Fibroblast of lung (primary cell): ENCODE data around the gene LCNL1. TPM values are rescaled to one million over a fixed set of nuclear protein-coding genes. Genes with fewer than 3 reads are reported as not detected.

Source experiments
- DNase-seq, 2 donors: peaks; one replicate each; pipeline versions ENCODE4 v3.0.0 to v3.0.0-alpha.2; 2010; ENCODE audit warnings: low read depth in 2 of 2
- H2AFZ ChIP-seq: 2 replicates; pipeline ENCODE4 v1.5.1; 2012; ENCODE audit warnings: low read length, control low read depth, inconsistent platforms
- H3K27ac ChIP-seq: 2 replicates; pipeline ENCODE4 v1.5.1; 2011; ENCODE audit warnings: low read length, control low read depth; ENCODE audit not compliant: insufficient read depth
- H3K27me3 ChIP-seq: 2 replicates; pipeline ENCODE4 v1.5.1; 2011; ENCODE audit warnings: mild to moderate bottlenecking, low read length; ENCODE audit not compliant: control insufficient read depth, insufficient read depth
- H3K36me3 ChIP-seq: 2 replicates; pipeline ENCODE4 v1.5.1; 2011; ENCODE audit warnings: low read length; ENCODE audit not compliant: control insufficient read depth, insufficient read depth
- H3K4me1 ChIP-seq: 2 replicates; pipeline ENCODE4 v1.5.1; 2011; ENCODE audit warnings: low read length; ENCODE audit not compliant: control insufficient read depth, insufficient read depth; ENCODE audit errors: extremely low read depth
- H3K4me2 ChIP-seq: 2 replicates; pipeline ENCODE4 v1.5.1; 2011; ENCODE audit warnings: low read length, control low read depth; ENCODE audit not compliant: insufficient read depth; ENCODE audit errors: extremely low read depth
- H3K4me3 ChIP-seq, 4 experiments: fragments of 200-600 bp in 1 of 4; sonication (generic) in 1 of 4; replicated peaks in 1 of 4; 2 replicates each; pipeline ENCODE4 v1.5.1; 2011 to 2016; ENCODE audit warnings: low read length in 4 of 4, low read depth in 3 of 4, mild to moderate bottlenecking in 3 of 4, control low read depth in 2 of 4, inconsistent platforms in 1 of 4, mixed read lengths in 1 of 4; ENCODE audit not compliant: insufficient read depth in 1 of 4; ENCODE audit errors: control extremely low read depth in 1 of 4
- H3K79me2 ChIP-seq: 2 replicates; pipeline ENCODE4 v1.5.1; 2012; ENCODE audit warnings: mild to moderate bottlenecking, low read length, inconsistent platforms; ENCODE audit not compliant: control insufficient read depth, insufficient read depth
- H3K9ac ChIP-seq: 2 replicates; pipeline ENCODE4 v1.5.1; 2011; ENCODE audit warnings: mild to moderate bottlenecking, low read length, control low read depth; ENCODE audit not compliant: insufficient read depth
- H3K9me3 ChIP-seq: 2 replicates; pipeline ENCODE4 v1.5.1; 2012; ENCODE audit warnings: low read depth, low read length; ENCODE audit not compliant: control insufficient read depth, insufficient read depth
- H4K20me1 ChIP-seq: 2 replicates; pipeline ENCODE4 v1.5.1; 2011; ENCODE audit warnings: low read length; ENCODE audit not compliant: control insufficient read depth, insufficient read depth; ENCODE audit errors: extremely low read depth
- CTCF ChIP-seq, 2 donors: IDR thresholded peaks in 1 of 2; conservative IDR thresholded peaks in 1 of 2; 1 replicate in 1 of 2; 2 replicates in 1 of 2; pipeline ENCODE4 v1.5.1; 2011 to 2012; ENCODE audit warnings: low read length in 2 of 2, control low read depth in 1 of 2, inconsistent platforms in 1 of 2, low read depth in 1 of 2, mild to moderate bottlenecking in 1 of 2
- EZH2 ChIP-seq: IDR thresholded peaks from 2 replicates; pipeline ENCODE4 v1.5.1; 2012; ENCODE audit warnings: low read length, control low read depth, mild to moderate bottlenecking; ENCODE audit errors: missing control alignments
- polyA plus RNA-seq, 2 donors: library from polyadenylated mRNA; depleted of rRNA in 1 of 2; stranded (reverse) in 1 of 2; unstranded in 1 of 2; fragments of >200 nt; gene quantifications; 2 replicates each; pipeline ENCODE4 v1.2.1, GENCODE V29; 2011 to 2012; ENCODE audit warnings: missing spikeins in 1 of 2
- total RNA-seq: library from RNA; depleted of rRNA; stranded (reverse); fragments of >200 nt; gene quantifications from 2 replicates; pipeline ENCODE4 v1.2.1, GENCODE V29; 2014

LCNL1 gene
- total and polyA plus RNA-seq, 2 donors (not counting 1 experiment from before 2014, with no cell fraction given): 1.4 to 6.3 TPM

GRCh38 chr9:136968333-136969127 is 14.3 kb upstream of the LCNL1 start:
- no peak for TF ChIP-seq EZH2
- TF ChIP-seq CTCF (conservative IDR thresholded peaks at IDR 0.05 in 1 of 2, IDR thresholded peaks at IDR 0.05 in 1 of 2; ENCODE audit: low read depth in 1 of 2, low read length in 2 of 2): no peak
- no peak overlapping the region for H3K4me2 ChIP-seq
- H3K9ac ChIP-seq: no peak overlapping the region
- H3K36me3 ChIP-seq: no peaks in the 10 kb centered on the region
- no peak overlapping the region for H3K4me3 ChIP-seq
- no peak overlapping the region for H3K27ac ChIP-seq
- peaks cover 4% of the 10 kb centered on the region for H3K27me3 ChIP-seq
- H3K79me2 ChIP-seq: no peaks in the 10 kb centered on the region
- no peak overlapping the region for H2AFZ ChIP-seq
- no peaks in the 10 kb centered on the region for H4K20me1 ChIP-seq
- DNase-seq: no peak
- no peaks in the 10 kb centered on the region for H3K4me1 ChIP-seq
- H3K9me3 ChIP-seq: no peaks in the 10 kb centered on the region

GRCh38 chr9:136969150-136969549 is 13.6 kb upstream of the LCNL1 start:
- TF ChIP-seq CTCF (conservative IDR thresholded peaks at IDR 0.05 in 1 of 2, IDR thresholded peaks at IDR 0.05 in 1 of 2; ENCODE audit: low read depth in 1 of 2, low read length in 2 of 2): no peak
- TF ChIP-seq EZH2: no peak
- Histone ChIP-seq H3K4me2 (no peak overlapping the region), H4K20me1 (no peaks in the 10 kb centered on the region), H3K79me2 (no peaks in the 10 kb centered on the region), H3K4me3 (no peak overlapping the region), H3K27me3 (peaks cover 4% of the 10 kb centered on the region), H3K36me3 (no peaks in the 10 kb centered on the region), H3K27ac (no peak overlapping the region), H3K9me3 (no peaks in the 10 kb centered on the region), H3K4me1 (no peaks in the 10 kb centered on the region), H2AFZ (no peak overlapping the region), H3K9ac (no peak overlapping the region)
- DNase-seq: no peak

GRCh38 chr9:136969774-136970173 is 13.0 kb upstream of the LCNL1 start:
- H3K27me3 ChIP-seq: peaks cover 4% of the 10 kb centered on the region
- no peak overlapping the region for H3K4me2 ChIP-seq
- H4K20me1 ChIP-seq: no peaks in the 10 kb centered on the region
- TF ChIP-seq EZH2 (no peak), CTCF (conservative IDR thresholded peaks at IDR 0.05 in 1 of 2, IDR thresholded peaks at IDR 0.05 in 1 of 2; ENCODE audit: low read depth in 1 of 2, low read length in 2 of 2) (no peak)
- no peak overlapping the region for H2AFZ ChIP-seq
- H3K36me3 ChIP-seq: no peaks in the 10 kb centered on the region
- H3K79me2 ChIP-seq: no peaks in the 10 kb centered on the region
- H3K27ac ChIP-seq: no peak overlapping the region
- DNase-seq: no peak
- no peaks in the 10 kb centered on the region for H3K9me3 ChIP-seq
- no peak overlapping the region for H3K9ac ChIP-seq
- H3K4me3 ChIP-seq: no peak overlapping the region
- H3K4me1 ChIP-seq: no peaks in the 10 kb centered on the region
